ENCODE measurements around the gene COL6A2. TPM values are rescaled to one million over a fixed set of nuclear protein-coding genes. Genes with fewer than 3 reads are reported as not detected.
A peak's percentile ranks its signal among the peaks of the same experiment; 100 is the strongest.

COL6A2 gene
- total RNA-seq, 1 experiment from 2014 or later: 111 TPM

GRCh38 chr21:46125846-46126301 lies 28.0 kb downstream of the COL6A2 start:
- no peaks in the 10 kb centered on the region for H3K4me1 Mint-ChIP-seq
- ATAC-seq: no peak
- TF ChIP-seq AFF4 (CRISPR knock-in tag; IDR thresholded peaks at IDR 0.05; ENCODE audit: borderline replicate concordance) (no peak), NFATC4 (CRISPR knock-in tag; IDR thresholded peaks at IDR 0.05) (no peak), RELA (CRISPR knock-in tag; IDR thresholded peaks at IDR 0.05; ENCODE audit: borderline replicate concordance) (no peak), SMAD4 (CRISPR knock-in tag; IDR thresholded peaks at IDR 0.05) (no peak), ZNF396 (CRISPR knock-in tag; IDR thresholded peaks at IDR 0.05; ENCODE audit: borderline replicate concordance) (no peak), NR1H2 (CRISPR knock-in tag; IDR thresholded peaks at IDR 0.05) (no peak), CREB1 (CRISPR knock-in tag; IDR thresholded peaks at IDR 0.05) (no peak), FOXJ3 (CRISPR knock-in tag; IDR thresholded peaks at IDR 0.05; ENCODE audit: borderline replicate concordance) (no peak)
- no peaks in the 10 kb centered on the region for H3K9me3 Mint-ChIP-seq
- POLR2A ChIA-PET: no interaction called here
- no peak overlapping the region for H3K4me3 Mint-ChIP-seq
- H3K27ac Mint-ChIP-seq: no peak overlapping the region; the same call in 1 of the 2 replicates
- no peaks in the 10 kb centered on the region; the same call in 1 of the 2 replicates for H3K27me3 Mint-ChIP-seq (ENCODE audit: low read depth)
- DNase-seq (ENCODE audit: low spot score): peak; percentile 5
- CTCF ChIA-PET: no interaction called here
- peaks cover 13% of the 10 kb centered on the region for H3K36me3 Mint-ChIP-seq

GRCh38 chr21:46126309-46127238 lies 28.7 kb downstream of the COL6A2 start:
- H3K4me3 Mint-ChIP-seq: no peak overlapping the region
- ChIA-PET CTCF (interaction anchor here (1.0 kb wide), 1 partner anchor 27 kb away, joined by 3 read pairs; no protein-coding TSS in a partner anchor), POLR2A (no interaction called here)
- H3K27me3 Mint-ChIP-seq (ENCODE audit: low read depth): no peaks in the 10 kb centered on the region; the same call in 1 of the 2 replicates
- no peak for TF ChIP-seq ZNF396 (CRISPR knock-in tag; IDR thresholded peaks at IDR 0.05; ENCODE audit: borderline replicate concordance)
- TF ChIP-seq FOXJ3 (CRISPR knock-in tag; IDR thresholded peaks at IDR 0.05; ENCODE audit: borderline replicate concordance): no peak
- TF ChIP-seq SOX15 (CRISPR knock-in tag; IDR thresholded peaks at IDR 0.05): no peak
- no peak for TF ChIP-seq KAT7 (CRISPR knock-in tag; IDR thresholded peaks at IDR 0.05; ENCODE audit: borderline replicate concordance)
- TF ChIP-seq ATF1 (CRISPR knock-in tag; IDR thresholded peaks at IDR 0.05): no peak
- TF ChIP-seq, protein P1, sequence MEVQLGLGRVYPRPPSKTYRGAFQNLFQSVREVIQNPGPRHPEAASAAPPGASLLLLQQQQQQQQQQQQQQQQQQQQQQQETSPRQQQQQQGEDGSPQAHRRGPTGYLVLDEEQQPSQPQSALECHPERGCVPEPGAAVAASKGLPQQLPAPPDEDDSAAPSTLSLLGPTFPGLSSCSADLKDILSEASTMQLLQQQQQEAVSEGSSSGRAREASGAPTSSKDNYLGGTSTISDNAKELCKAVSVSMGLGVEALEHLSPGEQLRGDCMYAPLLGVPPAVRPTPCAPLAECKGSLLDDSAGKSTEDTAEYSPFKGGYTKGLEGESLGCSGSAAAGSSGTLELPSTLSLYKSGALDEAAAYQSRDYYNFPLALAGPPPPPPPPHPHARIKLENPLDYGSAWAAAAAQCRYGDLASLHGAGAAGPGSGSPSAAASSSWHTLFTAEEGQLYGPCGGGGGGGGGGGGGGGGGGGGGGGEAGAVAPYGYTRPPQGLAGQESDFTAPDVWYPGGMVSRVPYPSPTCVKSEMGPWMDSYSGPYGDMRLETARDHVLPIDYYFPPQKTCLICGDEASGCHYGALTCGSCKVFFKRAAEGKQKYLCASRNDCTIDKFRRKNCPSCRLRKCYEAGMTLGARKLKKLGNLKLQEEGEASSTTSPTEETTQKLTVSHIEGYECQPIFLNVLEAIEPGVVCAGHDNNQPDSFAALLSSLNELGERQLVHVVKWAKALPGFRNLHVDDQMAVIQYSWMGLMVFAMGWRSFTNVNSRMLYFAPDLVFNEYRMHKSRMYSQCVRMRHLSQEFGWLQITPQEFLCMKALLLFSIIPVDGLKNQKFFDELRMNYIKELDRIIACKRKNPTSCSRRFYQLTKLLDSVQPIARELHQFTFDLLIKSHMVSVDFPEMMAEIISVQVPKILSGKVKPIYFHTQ (CRISPR knock-in tag; IDR thresholded peaks at IDR 0.05): no peak
- no peak for TF ChIP-seq PRRX2 (CRISPR knock-in tag; IDR thresholded peaks at IDR 0.05)
- TF ChIP-seq IRF2 (CRISPR knock-in tag; IDR thresholded peaks at IDR 0.05; ENCODE audit: borderline replicate concordance, low read depth): no peak
- no peak for TF ChIP-seq ELF4 (CRISPR knock-in tag; IDR thresholded peaks at IDR 0.05; ENCODE audit: low read depth)
- no peak for TF ChIP-seq NR3C1 (CRISPR knock-in tag; conservative IDR thresholded peaks at IDR 0.05; ENCODE audit: low read depth)
- TF ChIP-seq, protein P2, sequence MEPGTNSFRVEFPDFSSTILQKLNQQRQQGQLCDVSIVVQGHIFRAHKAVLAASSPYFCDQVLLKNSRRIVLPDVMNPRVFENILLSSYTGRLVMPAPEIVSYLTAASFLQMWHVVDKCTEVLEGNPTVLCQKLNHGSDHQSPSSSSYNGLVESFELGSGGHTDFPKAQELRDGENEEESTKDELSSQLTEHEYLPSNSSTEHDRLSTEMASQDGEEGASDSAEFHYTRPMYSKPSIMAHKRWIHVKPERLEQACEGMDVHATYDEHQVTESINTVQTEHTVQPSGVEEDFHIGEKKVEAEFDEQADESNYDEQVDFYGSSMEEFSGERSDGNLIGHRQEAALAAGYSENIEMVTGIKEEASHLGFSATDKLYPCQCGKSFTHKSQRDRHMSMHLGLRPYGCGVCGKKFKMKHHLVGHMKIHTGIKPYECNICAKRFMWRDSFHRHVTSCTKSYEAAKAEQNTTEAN (CRISPR knock-in tag; IDR thresholded peaks at IDR 0.05): no peak
- no peak for TF ChIP-seq EMX1 (CRISPR knock-in tag; IDR thresholded peaks at IDR 0.05)
- no peak for TF ChIP-seq ETV6 (CRISPR knock-in tag; IDR thresholded peaks at IDR 0.05)
- TF ChIP-seq ZNF317 (CRISPR knock-in tag; IDR thresholded peaks at IDR 0.05; ENCODE audit: borderline replicate concordance, low read depth): no peak
- no peak for TF ChIP-seq CREM (CRISPR knock-in tag; IDR thresholded peaks at IDR 0.05)
- no peak for TF ChIP-seq STAT6 (CRISPR knock-in tag; conservative IDR thresholded peaks at IDR 0.05; ENCODE audit: low read depth)
- TF ChIP-seq NFE2L1 (CRISPR knock-in tag; IDR thresholded peaks at IDR 0.05): no peak
- ATAC-seq (no peak), DNase-seq (ENCODE audit: low spot score) (peak; percentile 8)
- no peaks in the 10 kb centered on the region for H3K4me1 Mint-ChIP-seq
- H3K9me3 Mint-ChIP-seq: no peaks in the 10 kb centered on the region
- H3K27ac Mint-ChIP-seq: no peak overlapping the region
- H3K36me3 Mint-ChIP-seq: peaks cover 13% of the 10 kb centered on the region
